Astrocyte (in vitro differentiated cells and primary cell): ENCODE results near the gene ETHE1. TPM values are rescaled to one million over a fixed set of nuclear protein-coding genes. Genes with fewer than 3 reads are reported as not detected.

Source experiments
- DNase-seq: peaks from one replicate; pipeline ENCODE4 v3.0.0-alpha.2; 2010; ENCODE audit warnings: low read depth
- FAIRE-seq: peaks from 2 replicates; lab custom pipeline; 2011; peaks lifted over from hg19 to GRCh38; lab: Jason Lieb, UNC
- H2AFZ ChIP-seq: 2 replicates; pipeline ENCODE4 v1.6.0; 2012; ENCODE audit warnings: low read depth, low read length, inconsistent platforms
- H3K27ac ChIP-seq: 2 replicates; pipeline ENCODE4 v1.5.1; 2011; ENCODE audit warnings: low read depth, low read length, inconsistent platforms
- H3K27me3 ChIP-seq: 2 replicates; pipeline ENCODE4 v1.6.0; 2011; ENCODE audit warnings: low read length, inconsistent platforms; ENCODE audit not compliant: insufficient read depth
- H3K36me3 ChIP-seq: 2 replicates; pipeline ENCODE4 v1.5.1; 2011; ENCODE audit warnings: low read length, inconsistent platforms; ENCODE audit not compliant: insufficient read depth
- H3K4me1 ChIP-seq: 2 replicates; pipeline ENCODE4 v1.5.1; 2011; ENCODE audit warnings: low read length, inconsistent platforms; ENCODE audit not compliant: insufficient read depth
- H3K4me2 ChIP-seq: 2 replicates; pipeline ENCODE4 v1.6.0; 2012; ENCODE audit warnings: low read length, inconsistent platforms
- H3K4me3 ChIP-seq: 2 replicates; pipeline ENCODE4 v1.5.1; 2011; ENCODE audit warnings: low read depth, mild to moderate bottlenecking, low read length, inconsistent platforms; ENCODE audit not compliant: insufficient read depth
- H3K79me2 ChIP-seq: 2 replicates; pipeline ENCODE4 v1.6.0; 2012; ENCODE audit warnings: mild to moderate bottlenecking, low read length, inconsistent platforms; ENCODE audit not compliant: insufficient read depth
- H3K9ac ChIP-seq: 2 replicates; pipeline ENCODE4 v1.6.0; 2012; ENCODE audit warnings: mild to moderate bottlenecking, low read length, inconsistent platforms
- H3K9me3 ChIP-seq: 2 replicates; pipeline ENCODE4 v1.5.1; 2012; ENCODE audit warnings: low read depth, mild to moderate bottlenecking, low read length, inconsistent platforms; ENCODE audit not compliant: insufficient read depth
- H4K20me1 ChIP-seq: 2 replicates; pipeline ENCODE4 v1.6.0; 2012; ENCODE audit warnings: low read length, inconsistent platforms; ENCODE audit not compliant: insufficient read depth
- H3K27ac Mint-ChIP-seq: one replicate; pipeline ENCODE4 v1.8.0; 2021; ENCODE audit warnings: mild to moderate bottlenecking, mixed read lengths; ENCODE audit not compliant: unreplicated experiment
- H3K27me3 Mint-ChIP-seq: one replicate; pipeline ENCODE4 v1.8.0; 2021; ENCODE audit warnings: low read depth, mixed read lengths; ENCODE audit not compliant: unreplicated experiment
- H3K36me3 Mint-ChIP-seq: one replicate; pipeline ENCODE4 v1.8.0; 2021; ENCODE audit warnings: low read depth, mixed read lengths; ENCODE audit not compliant: unreplicated experiment
- H3K4me1 Mint-ChIP-seq: one replicate; pipeline ENCODE4 v1.8.0; 2021; ENCODE audit warnings: low read depth, mixed read lengths; ENCODE audit not compliant: unreplicated experiment
- H3K4me3 Mint-ChIP-seq: one replicate; pipeline ENCODE4 v1.8.0; 2021; ENCODE audit warnings: mild to moderate bottlenecking, moderate library complexity, mixed read lengths; ENCODE audit not compliant: unreplicated experiment
- H3K9me3 Mint-ChIP-seq: one replicate; pipeline ENCODE4 v1.8.0; 2021; ENCODE audit warnings: mild to moderate bottlenecking, mixed read lengths; ENCODE audit not compliant: unreplicated experiment
- EZH2 ChIP-seq: IDR thresholded peaks from 2 replicates; pipeline ENCODE4 v1.6.1; 2012; ENCODE audit warnings: mild to moderate bottlenecking, low read length, inconsistent platforms; ENCODE audit not compliant: insufficient read depth
- total RNA-seq: library from RNA; stranded (reverse); gene quantifications from 2 replicates; pipeline ENCODE4 v1.2.1, GENCODE V29; 2021
- TF ChIP-seq, protein P1 (sequence below): IDR thresholded peaks from 2 replicates; pipeline ENCODE4 v1.5.1; 2011; ENCODE audit warnings: low read depth, mild to moderate bottlenecking, inconsistent platforms, low read length, moderate library complexity; ENCODE audit not compliant: insufficient read depth

The ETHE1 gene
- total RNA-seq, 1 donor from 2014 or later: 50.7 TPM

- no peak overlapping the region for H3K4me3 ChIP-seq
- peaks cover 34% of the 10 kb centered on the region for H3K36me3 Mint-ChIP-seq
- H3K27ac Mint-ChIP-seq: no peak overlapping the region
- no peaks in the 10 kb centered on the region for H4K20me1 ChIP-seq
- no peaks in the 10 kb centered on the region for H3K27me3 Mint-ChIP-seq
- H3K4me3 Mint-ChIP-seq: no peak overlapping the region
- DNase-seq (no peak), FAIRE-seq (no peak)
- no peaks in the 10 kb centered on the region for H3K4me1 Mint-ChIP-seq
- H3K9ac ChIP-seq: no peak overlapping the region
- no peaks in the 10 kb centered on the region for H3K27me3 ChIP-seq
- H3K27ac ChIP-seq: no peak overlapping the region
- no peak overlapping the region for H2AFZ ChIP-seq
- TF ChIP-seq EZH2: no peak
- TF ChIP-seq, protein P1, sequence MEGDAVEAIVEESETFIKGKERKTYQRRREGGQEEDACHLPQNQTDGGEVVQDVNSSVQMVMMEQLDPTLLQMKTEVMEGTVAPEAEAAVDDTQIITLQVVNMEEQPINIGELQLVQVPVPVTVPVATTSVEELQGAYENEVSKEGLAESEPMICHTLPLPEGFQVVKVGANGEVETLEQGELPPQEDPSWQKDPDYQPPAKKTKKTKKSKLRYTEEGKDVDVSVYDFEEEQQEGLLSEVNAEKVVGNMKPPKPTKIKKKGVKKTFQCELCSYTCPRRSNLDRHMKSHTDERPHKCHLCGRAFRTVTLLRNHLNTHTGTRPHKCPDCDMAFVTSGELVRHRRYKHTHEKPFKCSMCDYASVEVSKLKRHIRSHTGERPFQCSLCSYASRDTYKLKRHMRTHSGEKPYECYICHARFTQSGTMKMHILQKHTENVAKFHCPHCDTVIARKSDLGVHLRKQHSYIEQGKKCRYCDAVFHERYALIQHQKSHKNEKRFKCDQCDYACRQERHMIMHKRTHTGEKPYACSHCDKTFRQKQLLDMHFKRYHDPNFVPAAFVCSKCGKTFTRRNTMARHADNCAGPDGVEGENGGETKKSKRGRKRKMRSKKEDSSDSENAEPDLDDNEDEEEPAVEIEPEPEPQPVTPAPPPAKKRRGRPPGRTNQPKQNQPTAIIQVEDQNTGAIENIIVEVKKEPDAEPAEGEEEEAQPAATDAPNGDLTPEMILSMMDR: no peak
- H3K79me2 ChIP-seq: no peaks in the 10 kb centered on the region
- H3K36me3 ChIP-seq: peaks cover 29% of the 10 kb centered on the region
- peaks cover 3% of the 10 kb centered on the region for H3K9me3 Mint-ChIP-seq
- H3K4me2 ChIP-seq: no peak overlapping the region
- H3K4me1 ChIP-seq: no peaks in the 10 kb centered on the region
- H3K9me3 ChIP-seq: no peaks in the 10 kb centered on the region
These were observed 15.1 kb upstream of the ETHE1 start for GRCh38 chr19:43541920-43542650.

DNA sequence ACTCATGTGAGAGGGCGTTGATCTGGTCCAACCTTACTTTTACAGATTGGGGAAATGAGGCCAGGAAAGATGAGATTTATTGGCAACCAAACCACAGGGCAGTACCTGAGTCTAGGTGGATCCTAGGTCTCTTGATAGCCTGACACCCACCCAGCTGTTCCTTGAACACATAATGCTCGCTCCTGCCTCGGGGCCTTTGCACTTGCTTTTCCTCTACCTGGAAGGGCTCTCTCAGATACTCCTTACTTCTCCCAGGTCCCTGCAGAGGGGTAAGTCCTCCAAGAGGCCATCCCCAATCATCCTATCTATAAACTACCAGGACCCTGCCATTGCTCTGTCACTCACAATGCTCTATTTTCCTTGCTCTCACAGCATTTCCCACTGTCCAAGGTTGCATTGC, 13.4 kb upstream of the ETHE1 start:
- Histone ChIP-seq H3K9me3 (no peaks in the 10 kb centered on the region), H3K4me3 (no peak overlapping the region), H3K4me2 (no peak overlapping the region), H3K4me1 (no peaks in the 10 kb centered on the region), H3K27me3 (no peaks in the 10 kb centered on the region), H2AFZ (no peak overlapping the region), H4K20me1 (no peaks in the 10 kb centered on the region), H3K27ac (no peak overlapping the region), H3K9ac (no peak overlapping the region), H3K79me2 (no peaks in the 10 kb centered on the region), H3K36me3 (peaks cover 29% of the 10 kb centered on the region)
- Mint-ChIP-seq H3K4me1 (no peaks in the 10 kb centered on the region), H3K27ac (no peak overlapping the region), H3K4me3 (no peak overlapping the region), H3K27me3 (no peaks in the 10 kb centered on the region), H3K36me3 (peaks cover 34% of the 10 kb centered on the region), H3K9me3 (peaks cover 3% of the 10 kb centered on the region)
- FAIRE-seq: no peak
- DNase-seq: no peak
- TF ChIP-seq, protein P1: no peak
- TF ChIP-seq EZH2: no peak

GRCh38 chr19:43538922-43539321, 11.9 kb upstream of the ETHE1 start:
- no peak overlapping the region for H2AFZ ChIP-seq
- H3K4me1 Mint-ChIP-seq: no peaks in the 10 kb centered on the region
- no peaks in the 10 kb centered on the region for H4K20me1 ChIP-seq
- H3K9me3 Mint-ChIP-seq: peaks cover 3% of the 10 kb centered on the region
- H3K36me3 Mint-ChIP-seq: peaks cover 29% of the 10 kb centered on the region
- peaks cover 25% of the 10 kb centered on the region for H3K36me3 ChIP-seq
- H3K9ac ChIP-seq: no peak overlapping the region
- H3K27me3 ChIP-seq: no peaks in the 10 kb centered on the region
- H3K79me2 ChIP-seq: no peaks in the 10 kb centered on the region
- no peak overlapping the region for H3K27ac ChIP-seq
- no peaks in the 10 kb centered on the region for H3K27me3 Mint-ChIP-seq
- no peak overlapping the region for H3K4me3 Mint-ChIP-seq
- no peak overlapping the region for H3K4me3 ChIP-seq
- no peak for TF ChIP-seq EZH2
- TF ChIP-seq, protein P1: no peak
- H3K9me3 ChIP-seq: no peaks in the 10 kb centered on the region
- H3K27ac Mint-ChIP-seq: no peak overlapping the region
- H3K4me2 ChIP-seq: no peak overlapping the region
- H3K4me1 ChIP-seq: no peaks in the 10 kb centered on the region
- no peak for DNase-seq
- FAIRE-seq: no peak
